Coronary artery (tissue), 2 donors: ENCODE results near the gene DHCR24.

Source experiments
- DNase-seq: peaks from one replicate; pipeline ENCODE4 v3.0.0-alpha.2; 2017; ENCODE audit warnings: low spot score
- H3K27ac ChIP-seq, 2 donors: fragments of 200-600 bp; sonication (generic); one replicate each; pipeline ENCODE4 v1.5.1; 2016 to 2019
- H3K4me3 ChIP-seq: fragments of 200-600 bp; sonication (generic); 2 replicates; pipeline ENCODE4 v1.5.1; 2016; ENCODE audit warnings: mild to moderate bottlenecking, moderate library complexity
- TF ChIP-seq, protein P1 (sequence below): fragments of 200-600 bp; sonication (generic); IDR thresholded peaks from one replicate; pipeline ENCODE4 v1.5.1; 2019; ENCODE audit warnings: antibody characterized with exemption

The DHCR24 gene

DNA sequence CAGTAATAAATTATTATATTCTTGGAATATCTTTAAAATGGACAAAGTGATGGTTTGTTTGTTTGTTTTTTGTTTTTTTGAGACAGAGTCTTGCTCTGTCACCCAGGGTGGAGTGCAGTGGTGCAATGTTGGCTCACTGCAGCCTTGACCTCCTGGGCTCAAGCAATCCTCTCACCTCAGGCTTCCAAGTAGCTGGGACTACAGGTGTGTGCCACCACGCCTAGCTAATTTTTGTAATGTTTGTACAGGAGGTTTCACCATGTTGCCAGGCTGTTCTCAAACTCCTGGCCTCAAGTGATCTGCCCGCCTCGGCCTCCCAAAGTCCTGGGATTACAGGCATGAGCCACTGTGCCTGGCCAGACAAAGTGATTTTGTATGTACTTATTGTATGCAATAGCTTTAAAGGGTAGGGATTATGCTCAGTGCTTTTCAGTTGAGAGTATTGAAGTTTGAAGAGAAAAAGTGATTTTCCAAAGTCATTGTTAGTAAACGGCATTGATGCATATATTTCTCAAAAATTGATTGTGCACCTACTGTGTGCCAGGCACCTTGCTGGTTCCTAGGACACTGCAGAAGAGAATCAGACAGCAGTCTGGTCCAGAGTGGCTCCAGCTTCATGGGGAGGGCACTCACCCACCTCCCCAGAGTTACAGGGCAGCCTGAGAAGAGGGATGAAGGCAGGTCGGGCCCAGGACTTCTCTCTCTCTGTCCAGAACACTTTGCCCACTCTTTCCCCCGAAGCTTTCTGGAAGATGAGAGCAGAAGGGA is 51.7 kb downstream of the DHCR24 start:
- no peak for DNase-seq
- no peak overlapping the region for H3K4me3 ChIP-seq
- H3K27ac ChIP-seq: no peak overlapping the region
- TF ChIP-seq, protein P1, sequence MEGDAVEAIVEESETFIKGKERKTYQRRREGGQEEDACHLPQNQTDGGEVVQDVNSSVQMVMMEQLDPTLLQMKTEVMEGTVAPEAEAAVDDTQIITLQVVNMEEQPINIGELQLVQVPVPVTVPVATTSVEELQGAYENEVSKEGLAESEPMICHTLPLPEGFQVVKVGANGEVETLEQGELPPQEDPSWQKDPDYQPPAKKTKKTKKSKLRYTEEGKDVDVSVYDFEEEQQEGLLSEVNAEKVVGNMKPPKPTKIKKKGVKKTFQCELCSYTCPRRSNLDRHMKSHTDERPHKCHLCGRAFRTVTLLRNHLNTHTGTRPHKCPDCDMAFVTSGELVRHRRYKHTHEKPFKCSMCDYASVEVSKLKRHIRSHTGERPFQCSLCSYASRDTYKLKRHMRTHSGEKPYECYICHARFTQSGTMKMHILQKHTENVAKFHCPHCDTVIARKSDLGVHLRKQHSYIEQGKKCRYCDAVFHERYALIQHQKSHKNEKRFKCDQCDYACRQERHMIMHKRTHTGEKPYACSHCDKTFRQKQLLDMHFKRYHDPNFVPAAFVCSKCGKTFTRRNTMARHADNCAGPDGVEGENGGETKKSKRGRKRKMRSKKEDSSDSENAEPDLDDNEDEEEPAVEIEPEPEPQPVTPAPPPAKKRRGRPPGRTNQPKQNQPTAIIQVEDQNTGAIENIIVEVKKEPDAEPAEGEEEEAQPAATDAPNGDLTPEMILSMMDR: no peak

DNA sequence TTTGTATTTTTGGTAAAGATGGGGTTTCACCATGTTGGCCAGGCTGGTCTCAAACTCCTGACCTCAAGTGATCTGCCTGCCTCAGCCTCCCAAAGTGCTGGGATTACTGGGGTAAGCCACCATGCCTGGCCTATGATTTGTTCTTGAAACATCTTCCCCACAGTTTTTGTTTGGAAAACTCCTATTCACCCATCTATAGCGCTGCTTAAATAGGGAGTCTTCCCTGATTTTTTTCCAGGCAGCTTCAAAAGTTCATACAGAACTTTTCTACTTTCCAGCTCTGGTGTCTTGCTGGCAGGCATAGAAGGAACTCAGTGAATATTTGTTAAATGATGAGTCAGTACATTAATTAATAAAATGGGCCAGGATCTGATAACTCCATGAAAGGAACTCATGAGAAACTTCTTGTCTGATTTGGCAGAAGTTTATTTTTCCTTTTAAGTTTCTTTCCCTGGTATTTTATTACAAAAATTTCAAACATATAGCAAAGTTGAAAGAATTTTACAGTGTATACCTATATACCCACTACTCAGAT is 52.9 kb downstream of the DHCR24 start:
- TF ChIP-seq, protein P1: no peak
- DNase-seq: no peak
- Histone ChIP-seq H3K4me3 (no peak overlapping the region), H3K27ac (no peak overlapping the region)

DNA sequence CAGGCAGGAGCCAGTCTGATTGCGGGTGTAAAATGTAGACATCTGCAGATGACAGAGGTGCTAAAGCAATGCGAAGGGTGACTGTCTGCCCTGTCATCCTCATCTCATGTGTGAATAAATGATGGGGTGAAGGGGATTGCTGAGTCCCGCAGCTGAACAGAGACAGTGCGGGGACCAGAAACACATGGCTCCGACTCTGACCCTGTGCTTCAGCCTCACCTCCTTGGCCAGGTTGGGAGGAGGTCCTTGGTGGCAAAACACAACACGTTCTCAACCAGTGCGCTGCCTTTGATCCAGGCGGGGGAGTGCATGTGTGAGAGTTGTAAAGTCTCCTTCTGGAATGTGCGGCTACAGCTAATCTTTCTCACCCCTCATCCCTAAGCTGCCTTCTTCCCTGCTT is 53.9 kb downstream of the DHCR24 start:
- no peak for DNase-seq
- H3K4me3 ChIP-seq: no peak overlapping the region
- TF ChIP-seq, protein P1: no peak
- no peak overlapping the region for H3K27ac ChIP-seq

DNA sequence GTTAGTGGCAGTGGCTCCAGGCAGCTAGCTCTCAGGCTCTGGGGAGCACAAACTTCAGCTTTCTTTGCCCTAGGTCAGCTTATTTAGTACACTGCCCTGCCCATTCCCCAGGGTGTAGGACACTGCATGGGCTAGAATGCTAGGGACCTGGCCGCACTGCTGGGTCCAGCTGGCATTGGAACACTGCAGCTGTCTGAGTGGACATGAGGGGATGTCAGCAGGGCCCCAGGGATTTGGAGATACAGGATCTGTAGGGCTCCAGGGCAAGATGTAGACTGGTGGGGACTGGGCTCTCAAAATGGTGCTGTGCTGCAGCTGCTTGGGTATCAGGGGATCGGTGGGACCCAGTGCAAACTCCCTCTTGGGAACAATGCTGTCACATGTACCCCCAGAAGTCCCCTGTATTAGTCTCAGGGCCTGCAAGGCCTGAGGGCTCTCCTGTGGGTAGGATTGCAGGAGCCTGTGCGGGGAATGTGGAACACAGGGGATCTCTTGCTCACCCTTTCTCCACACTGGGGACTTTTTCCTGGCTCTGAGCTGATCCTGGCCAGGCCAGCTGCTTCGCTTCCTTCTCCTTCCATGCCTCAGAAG is 60.7 kb downstream of the DHCR24 start:
- TF ChIP-seq, protein P1: no peak

DNA sequence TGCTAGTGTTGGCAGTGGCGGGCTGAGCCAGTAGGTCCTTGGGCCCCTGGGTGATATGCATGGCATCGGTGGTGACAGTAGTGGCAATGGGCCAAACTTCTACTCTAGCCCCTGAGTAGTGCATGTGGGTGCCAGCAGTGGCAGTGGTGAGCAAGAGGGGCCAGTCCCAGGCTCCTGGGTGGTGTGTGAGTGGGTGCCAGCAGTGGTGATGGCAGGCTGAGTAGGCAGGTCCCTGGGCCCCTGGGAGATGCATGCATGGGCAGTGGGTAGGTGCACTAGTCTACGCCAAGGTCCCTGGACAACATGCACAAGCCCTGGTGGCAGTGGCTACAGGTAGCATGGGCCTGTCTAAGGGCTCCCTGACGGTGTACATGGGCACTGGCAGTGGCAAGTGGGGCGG is 61.3 kb downstream of the DHCR24 start:
- TF ChIP-seq, protein P1: no peak

More for the DNA sequence above, 60.7 kb downstream of the DHCR24 start:
- Histone ChIP-seq H3K27ac (no peak overlapping the region), H3K4me3 (no peak overlapping the region)
- no peak for DNase-seq

DNA sequence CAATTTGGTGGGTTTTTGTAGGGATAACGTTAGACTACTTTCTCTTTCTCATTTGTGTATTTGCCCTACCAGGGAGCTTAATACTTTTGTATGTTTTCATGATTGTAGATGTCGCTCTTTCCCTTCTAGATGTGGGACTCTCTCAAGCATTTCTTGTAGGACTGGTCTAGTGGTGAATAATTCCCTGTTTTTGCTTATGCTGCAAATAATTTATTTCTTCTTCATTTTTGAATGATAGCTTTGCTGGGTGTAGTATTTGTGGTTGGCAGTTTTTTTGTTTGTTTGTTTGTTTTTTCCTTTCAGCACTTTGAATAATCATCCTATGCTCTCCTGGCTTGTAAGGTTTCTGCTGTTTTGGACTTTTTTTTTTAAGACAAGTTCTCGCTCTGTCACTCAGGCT is 63.3 kb downstream of the DHCR24 start:
- Histone ChIP-seq H3K4me3 (no peak overlapping the region), H3K27ac (no peak overlapping the region)
- DNase-seq: no peak
- TF ChIP-seq, protein P1: no peak

More for the DNA sequence above, 61.3 kb downstream of the DHCR24 start:
- no peak overlapping the region for H3K4me3 ChIP-seq
- H3K27ac ChIP-seq: no peak overlapping the region
- no peak for DNase-seq

DNA sequence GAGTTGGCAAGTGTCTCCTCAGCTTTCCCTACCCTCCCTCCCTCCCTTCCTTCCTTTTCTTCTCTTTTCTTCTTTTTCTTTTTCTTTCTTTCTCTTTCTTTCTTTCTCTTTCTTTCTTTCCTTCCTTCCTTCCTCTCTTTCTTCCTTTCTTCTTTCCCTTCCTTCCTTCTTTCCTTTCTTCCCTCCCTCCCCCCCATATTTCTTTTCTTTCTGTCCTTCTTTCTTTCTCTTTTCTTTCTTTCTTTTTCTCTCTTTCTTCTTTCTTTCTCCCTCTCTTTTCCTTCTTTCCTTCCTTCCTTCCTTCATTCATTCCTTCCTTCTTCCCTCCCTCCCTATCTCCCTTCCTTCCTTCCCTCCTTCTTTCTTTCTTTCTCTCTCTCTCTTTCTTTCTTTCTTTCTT is 67.3 kb downstream of the DHCR24 start:
- DNase-seq: no peak
- TF ChIP-seq, protein P1: no peak
- Histone ChIP-seq H3K27ac (no peak overlapping the region), H3K4me3 (no peak overlapping the region)
